Cardiac muscle cell (in vitro differentiated cells and primary cell): ENCODE data around the gene ZNF24. TPM values are rescaled to one million over a fixed set of nuclear protein-coding genes. Genes with fewer than 3 reads are reported as not detected.

Experiments used
- DNase-seq, 2 donors: peaks; one replicate each; pipeline versions ENCODE4 v3.0.0 to v3.0.0-alpha.2; 2010 to 2017; ENCODE audit warnings: low read depth in 1 of 2, low spot score in 1 of 2
- H3K27ac ChIP-seq: fragments of 200-600 bp; sonication (generic); 2 replicates; pipeline ENCODE4 v1.5.1; 2016
- H3K27me3 ChIP-seq: fragments of 200-600 bp; sonication (generic); 2 replicates; pipeline ENCODE4 v1.6.0; 2016; ENCODE audit warnings: control low read depth
- H3K36me3 ChIP-seq: fragments of 200-600 bp; sonication (generic); 2 replicates; pipeline ENCODE4 v1.5.1; 2016; ENCODE audit warnings: control low read depth
- H3K4me1 ChIP-seq: fragments of 200-600 bp; sonication (generic); 2 replicates; pipeline ENCODE4 v1.8.1; 2017; ENCODE audit warnings: low read depth, mild to moderate bottlenecking, mixed run types
- H3K4me3 ChIP-seq: fragments of 200-600 bp; sonication (generic); 2 replicates; pipeline ENCODE4 v1.5.1; 2016; ENCODE audit warnings: mild to moderate bottlenecking
- H3K9me3 ChIP-seq: fragments of 200-600 bp; sonication (generic); 2 replicates; pipeline ENCODE4 v1.5.1; 2017; ENCODE audit warnings: low read depth, mild to moderate bottlenecking, control low read depth
- CTCF ChIP-seq: IDR thresholded peaks from 2 replicates; pipeline ENCODE4 v1.5.1; 2012; ENCODE audit warnings: low read depth, mild to moderate bottlenecking, low read length
- polyA plus RNA-seq: library from polyadenylated mRNA; unstranded; fragments of >200 nt; fragmentation: Nextera tagmentation; extraction: Ambion mirVana; gene quantifications from 2 replicates; pipeline ENCODE4 v1.2.1, GENCODE V29; 2016
- total RNA-seq: library from RNA; depleted of rRNA; stranded (reverse); fragments of >200 nt; gene quantifications from 2 replicates; pipeline ENCODE4 v1.2.3, GENCODE V29; 2016

Gene ZNF24
- total RNA-seq (30.7 and 38.5 TPM in 2 replicates), polyA plus RNA-seq (41.1 and 55.4 TPM in 2 replicates)

GRCh38 chr18:35343936-35344735 is at the start of gene ZNF24:
TSS of gene ZNF24 (minus strand) at chr18:35344420. CDS start at chr18:35340650, 3,770 bp downstream.
- Histone ChIP-seq H3K4me1 (peaks cover 22% of the 10 kb centered on the region), H3K36me3 (peaks cover 14% of the 10 kb centered on the region), H3K27me3 (no peaks in the 10 kb centered on the region), H3K9me3 (no peaks in the 10 kb centered on the region), H3K4me3 (peak within 1 kb of the TSS; percentile 96), H3K27ac (peak within 1 kb of the TSS; percentile 100)
- DNase-seq, result peak; percentile 97 to 98
- no peak for TF ChIP-seq CTCF

- no peak for TF ChIP-seq CTCF
- H3K27ac ChIP-seq, result no peak overlapping the region
Observed at GRCh38 chr18:35393716-35394115, 49.5 kb upstream of the ZNF24 start.

GRCh38 chr18:35392375-35392774 is 48.2 kb upstream of the ZNF24 start:
- Histone ChIP-seq H3K9me3 (peaks cover 3% of the 10 kb centered on the region), H3K4me3 (no peak overlapping the region), H3K27me3 (no peaks in the 10 kb centered on the region), H3K36me3 (no peaks in the 10 kb centered on the region), H3K27ac (no peak overlapping the region), H3K4me1 (no peaks in the 10 kb centered on the region)
- DNase-seq, result no peak
- TF ChIP-seq CTCF, result no peak

More at GRCh38 chr18:35393716-35394115, 49.5 kb upstream of the ZNF24 start:
- H3K9me3 ChIP-seq, result peaks cover 3% of the 10 kb centered on the region
- no peaks in the 10 kb centered on the region for H3K36me3 ChIP-seq
- H3K27me3 ChIP-seq, result no peaks in the 10 kb centered on the region
- DNase-seq, result no peak
- H3K4me3 ChIP-seq, result no peak overlapping the region
- H3K4me1 ChIP-seq, result no peaks in the 10 kb centered on the region

GRCh38 chr18:35390951-35391700 is 46.9 kb upstream of the ZNF24 start:
- DNase-seq, result no peak
- no peak overlapping the region for H3K27ac ChIP-seq
- no peaks in the 10 kb centered on the region for H3K27me3 ChIP-seq
- no peak for TF ChIP-seq CTCF
- peaks cover 3% of the 10 kb centered on the region for H3K9me3 ChIP-seq
- no peaks in the 10 kb centered on the region for H3K36me3 ChIP-seq
- H3K4me1 ChIP-seq, result no peaks in the 10 kb centered on the region
- H3K4me3 ChIP-seq, result no peak overlapping the region

- DNase-seq, result peak in 1 of 2 donors; percentile 83
- TF ChIP-seq CTCF, result no peak
- Histone ChIP-seq H3K27ac (no peak overlapping the region), H3K36me3 (no peaks in the 10 kb centered on the region), H3K27me3 (no peaks in the 10 kb centered on the region), H3K4me1 (no peaks in the 10 kb centered on the region), H3K9me3 (peaks cover 3% of the 10 kb centered on the region), H3K4me3 (no peak overlapping the region)
Observed at GRCh38 chr18:35389095-35389618, 44.9 kb upstream of the ZNF24 start.
